ENCODE data around the gene SCN10A.

DNA sequence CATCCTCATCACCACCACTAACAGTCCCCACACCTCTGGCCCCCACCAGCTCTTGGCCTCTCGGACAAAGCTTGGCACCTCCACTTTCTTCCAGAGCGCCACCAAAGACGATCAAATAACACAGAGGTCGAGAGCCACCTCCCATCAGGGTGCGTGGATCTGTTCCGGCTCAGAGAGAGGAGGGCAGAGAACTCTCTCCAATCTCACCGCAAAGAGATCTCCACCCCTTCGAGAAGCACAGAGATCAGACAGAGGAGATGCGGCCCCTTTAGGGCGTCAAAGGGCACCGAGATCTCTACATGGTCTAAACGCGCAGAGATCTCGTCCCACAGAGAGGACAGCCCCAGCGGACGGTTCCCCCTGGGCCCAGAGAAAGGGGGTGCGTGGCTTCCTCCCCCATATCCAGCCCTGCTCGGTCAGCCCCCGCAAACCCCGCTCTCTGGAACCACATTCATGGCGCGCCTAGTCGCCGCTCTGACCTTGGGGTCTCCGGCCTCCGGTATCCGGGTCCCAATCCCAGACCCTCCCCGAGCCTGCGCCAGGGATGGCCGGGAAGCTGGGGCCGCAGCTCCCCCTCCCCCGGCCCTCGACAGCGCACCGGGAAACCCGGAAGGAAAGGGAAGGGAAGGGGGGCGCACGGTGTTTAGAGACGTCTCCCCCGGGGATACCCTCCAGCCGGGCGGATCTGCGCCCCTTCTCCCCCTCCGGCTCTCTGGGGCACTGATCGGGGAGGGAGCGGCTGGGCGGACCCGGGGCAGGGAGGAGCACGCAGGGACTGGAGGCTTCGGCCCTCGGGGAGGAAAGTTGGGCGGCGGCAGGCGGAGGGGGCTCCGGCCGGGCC is 167.1 kb downstream of the SCN10A start:
- TF ChIP-seq, protein P1, sequence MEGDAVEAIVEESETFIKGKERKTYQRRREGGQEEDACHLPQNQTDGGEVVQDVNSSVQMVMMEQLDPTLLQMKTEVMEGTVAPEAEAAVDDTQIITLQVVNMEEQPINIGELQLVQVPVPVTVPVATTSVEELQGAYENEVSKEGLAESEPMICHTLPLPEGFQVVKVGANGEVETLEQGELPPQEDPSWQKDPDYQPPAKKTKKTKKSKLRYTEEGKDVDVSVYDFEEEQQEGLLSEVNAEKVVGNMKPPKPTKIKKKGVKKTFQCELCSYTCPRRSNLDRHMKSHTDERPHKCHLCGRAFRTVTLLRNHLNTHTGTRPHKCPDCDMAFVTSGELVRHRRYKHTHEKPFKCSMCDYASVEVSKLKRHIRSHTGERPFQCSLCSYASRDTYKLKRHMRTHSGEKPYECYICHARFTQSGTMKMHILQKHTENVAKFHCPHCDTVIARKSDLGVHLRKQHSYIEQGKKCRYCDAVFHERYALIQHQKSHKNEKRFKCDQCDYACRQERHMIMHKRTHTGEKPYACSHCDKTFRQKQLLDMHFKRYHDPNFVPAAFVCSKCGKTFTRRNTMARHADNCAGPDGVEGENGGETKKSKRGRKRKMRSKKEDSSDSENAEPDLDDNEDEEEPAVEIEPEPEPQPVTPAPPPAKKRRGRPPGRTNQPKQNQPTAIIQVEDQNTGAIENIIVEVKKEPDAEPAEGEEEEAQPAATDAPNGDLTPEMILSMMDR (IDR thresholded peaks at IDR 0.05) = no peak
- no peak for TF ChIP-seq POLR2A (IDR thresholded peaks at IDR 0.05)

All from Peyer's patch (tissue), 4 donors.